Gastrocnemius medialis (tissue), 4 donors: ENCODE results near the gene IMP3.
A peak's percentile ranks its signal among the peaks of the same experiment; 100 is the strongest.

Experiments used
- POLR2A ChIP-seq, 2 donors: fragments of 450-650 bp; IDR thresholded peaks; one replicate each; pipeline ENCODE4 v1.6.1; 2017; ENCODE audit warnings: antibody characterized with exemption in 2 of 2, mild to moderate bottlenecking in 2 of 2, moderate library complexity in 2 of 2
- TF ChIP-seq, protein P1 (sequence below), 5 experiments: fragments of 450-650 bp in 3 of 5; fragments of 200-600 bp in 2 of 5; sonication (generic) in 2 of 5; IDR thresholded peaks in 4 of 5; conservative IDR thresholded peaks in 1 of 5; 1 replicate in 4 of 5; 2 replicates in 1 of 5; pipeline ENCODE4 v1.5.1; 2016 to 2019; ENCODE audit warnings: antibody characterized with exemption in 5 of 5, mild to moderate bottlenecking in 3 of 5, moderate library complexity in 3 of 5

DNA sequence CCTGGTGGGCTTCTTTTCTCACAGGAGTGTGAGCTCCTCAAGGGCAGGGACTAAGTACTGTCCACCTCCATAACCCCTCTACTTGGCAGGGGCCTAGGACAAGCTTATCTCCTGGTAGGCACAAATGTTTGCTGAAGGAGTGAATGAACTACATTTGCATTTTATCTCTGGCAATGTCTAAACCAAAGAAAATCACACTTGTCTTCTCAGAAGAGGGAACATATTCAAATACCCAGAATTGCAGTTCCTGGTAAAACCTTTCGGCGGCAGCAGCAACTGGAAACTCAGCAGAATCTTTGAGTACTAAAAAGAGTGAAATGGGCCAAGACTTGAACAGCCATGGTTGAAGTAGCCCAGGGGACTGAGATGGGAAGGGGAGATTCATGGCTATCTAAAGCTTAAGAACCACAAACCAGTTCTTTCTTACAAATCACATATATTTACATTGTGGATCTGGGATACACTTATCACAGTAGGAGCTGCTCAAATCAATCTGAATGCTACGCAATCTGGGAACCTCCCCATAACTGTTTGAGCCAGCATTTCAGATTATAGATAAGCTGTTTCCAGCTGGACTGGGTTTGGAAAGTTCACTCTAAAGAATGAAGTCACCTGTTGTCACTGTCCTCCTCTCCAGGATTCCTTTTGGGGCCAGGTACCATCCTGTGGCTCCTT is 42.2 kb downstream of the IMP3 start:
- TF ChIP-seq, protein P1, sequence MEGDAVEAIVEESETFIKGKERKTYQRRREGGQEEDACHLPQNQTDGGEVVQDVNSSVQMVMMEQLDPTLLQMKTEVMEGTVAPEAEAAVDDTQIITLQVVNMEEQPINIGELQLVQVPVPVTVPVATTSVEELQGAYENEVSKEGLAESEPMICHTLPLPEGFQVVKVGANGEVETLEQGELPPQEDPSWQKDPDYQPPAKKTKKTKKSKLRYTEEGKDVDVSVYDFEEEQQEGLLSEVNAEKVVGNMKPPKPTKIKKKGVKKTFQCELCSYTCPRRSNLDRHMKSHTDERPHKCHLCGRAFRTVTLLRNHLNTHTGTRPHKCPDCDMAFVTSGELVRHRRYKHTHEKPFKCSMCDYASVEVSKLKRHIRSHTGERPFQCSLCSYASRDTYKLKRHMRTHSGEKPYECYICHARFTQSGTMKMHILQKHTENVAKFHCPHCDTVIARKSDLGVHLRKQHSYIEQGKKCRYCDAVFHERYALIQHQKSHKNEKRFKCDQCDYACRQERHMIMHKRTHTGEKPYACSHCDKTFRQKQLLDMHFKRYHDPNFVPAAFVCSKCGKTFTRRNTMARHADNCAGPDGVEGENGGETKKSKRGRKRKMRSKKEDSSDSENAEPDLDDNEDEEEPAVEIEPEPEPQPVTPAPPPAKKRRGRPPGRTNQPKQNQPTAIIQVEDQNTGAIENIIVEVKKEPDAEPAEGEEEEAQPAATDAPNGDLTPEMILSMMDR (IDR thresholded peaks at IDR 0.05 in 4 of 5, conservative IDR thresholded peaks at IDR 0.05 in 1 of 5): peak in 2 of 5 experiments; percentile 16 to 35
- no peak for TF ChIP-seq POLR2A (IDR thresholded peaks at IDR 0.05)
